ENCODE results near the gene NELL1. TPM values are rescaled to one million over a fixed set of nuclear protein-coding genes. Genes with fewer than 3 reads are reported as not detected.

NELL1 gene
- total and polyA plus RNA-seq, 8 donors: 0.24 to 1.8 (median 0.71) TPM; not detected in 2

- no peak overlapping the region for H3K4me3 ChIP-seq
- ATAC-seq: no peak
- no peaks in the 10 kb centered on the region for H3K4me1 ChIP-seq
- intact Hi-C loops (cut with DNase I): no loop called here
- no peaks in the 10 kb centered on the region for H3K36me3 ChIP-seq
- no peaks in the 10 kb centered on the region for H3K27me3 ChIP-seq
- H3K27ac ChIP-seq: no peak overlapping the region
- no peak for TF ChIP-seq CTCF (IDR thresholded peaks at IDR 0.05)
- no peaks in the 10 kb centered on the region for H3K9me3 ChIP-seq
- no peak for DNase-seq
Measured at GRCh38 chr11:21554284-21554683, 884.9 kb downstream of the NELL1 start.

- no peaks in the 10 kb centered on the region for H3K9me3 ChIP-seq
- H3K27me3 ChIP-seq: no peaks in the 10 kb centered on the region
- TF ChIP-seq CTCF (IDR thresholded peaks at IDR 0.05): no peak
- H3K4me1 ChIP-seq: no peaks in the 10 kb centered on the region
- DNase-seq: no peak
- no peak overlapping the region for H3K4me3 ChIP-seq
- H3K36me3 ChIP-seq: no peaks in the 10 kb centered on the region
- H3K27ac ChIP-seq: no peak overlapping the region
- intact Hi-C loops (cut with DNase I): no loop called here
- ATAC-seq: no peak
Measured at GRCh38 chr11:21556926-21557325, 887.5 kb downstream of the NELL1 start.

DNA sequence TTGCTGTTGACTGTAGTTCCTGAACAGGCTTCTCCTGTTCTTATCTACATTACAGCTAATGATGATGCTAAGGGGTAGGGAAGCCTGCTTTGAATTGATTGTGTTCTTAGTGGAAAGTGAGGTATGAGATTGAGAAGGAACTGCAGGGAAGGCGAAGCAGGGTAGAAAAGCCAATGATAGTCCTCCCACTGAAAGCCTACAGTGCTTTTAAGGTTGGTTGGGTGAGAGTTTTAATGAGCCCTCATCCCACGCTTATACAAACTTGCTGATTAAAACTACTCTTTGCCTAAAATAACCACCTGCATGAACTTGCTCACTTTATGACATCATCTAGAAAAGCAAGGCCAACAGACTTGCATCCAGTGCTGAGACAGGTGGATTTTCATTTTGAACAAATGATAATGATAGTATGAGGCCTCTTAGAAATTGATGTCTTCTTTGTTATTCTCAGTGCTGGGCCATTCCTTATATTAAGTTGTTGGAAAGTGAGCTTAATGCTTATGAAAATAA is 891.1 kb downstream of the NELL1 start:
- intact Hi-C loops (cut with DNase I): no loop called here
- TF ChIP-seq CTCF (IDR thresholded peaks at IDR 0.05): no peak
- ATAC-seq (no peak), DNase-seq (no peak)
- H3K4me1 ChIP-seq: no peaks in the 10 kb centered on the region
- H3K4me3 ChIP-seq: no peak overlapping the region
- no peaks in the 10 kb centered on the region for H3K27me3 ChIP-seq
- no peak overlapping the region for H3K27ac ChIP-seq
- H3K36me3 ChIP-seq: no peaks in the 10 kb centered on the region
- no peaks in the 10 kb centered on the region for H3K9me3 ChIP-seq

- Histone ChIP-seq H3K27me3 (no peaks in the 10 kb centered on the region), H3K36me3 (no peaks in the 10 kb centered on the region), H3K4me1 (no peaks in the 10 kb centered on the region), H3K27ac (no peak overlapping the region), H3K4me3 (no peak overlapping the region), H3K9me3 (no peaks in the 10 kb centered on the region)
- intact Hi-C loops (cut with DNase I): no loop called here
- no peak for TF ChIP-seq CTCF (IDR thresholded peaks at IDR 0.05)
- DNase-seq: no peak
- peak; percentile 81 for ATAC-seq
Measured at GRCh38 chr11:21561581-21561980, 892.2 kb downstream of the NELL1 start.

- H3K36me3 ChIP-seq: no peaks in the 10 kb centered on the region
- H3K27ac ChIP-seq: no peak overlapping the region
- H3K4me3 ChIP-seq: no peak overlapping the region
- ATAC-seq: no peak
- no peak for TF ChIP-seq CTCF (IDR thresholded peaks at IDR 0.05)
- H3K4me1 ChIP-seq: no peaks in the 10 kb centered on the region
- DNase-seq: no peak
- intact Hi-C loops (cut with DNase I): no loop called here
- H3K9me3 ChIP-seq: no peaks in the 10 kb centered on the region
- no peaks in the 10 kb centered on the region for H3K27me3 ChIP-seq
Measured at GRCh38 chr11:21564095-21564494, 894.7 kb downstream of the NELL1 start.
